SH-SY5Y (cell line): Measurements from ENCODE around the gene ETNK1.

ENCODE experiments used
- GATA2 ChIP-seq: IDR thresholded peaks from 2 replicates; pipeline ENCODE4 v1.6.1; 2011; ENCODE audit warnings: mild to moderate bottlenecking, low read depth, low read length
- GATA3 ChIP-seq: IDR thresholded peaks from 2 replicates; pipeline ENCODE4 v1.6.1; 2011; ENCODE audit warnings: low read depth, mild to moderate bottlenecking, low read length, moderate library complexity

- no peak for TF ChIP-seq GATA2
- TF ChIP-seq GATA3 = no peak
These were observed 90.3 kb downstream of the ETNK1 start for GRCh38 chr12:22715254-22715653.
